SK-N-SH treated with all-trans-retinoic acid at 6 μM for 48 hours (cell line): ENCODE results near the gene MEIS3.

Source experiments
- ATAC-seq: fragments of 200-7000 bp; cut with Tn5 transposase; 3 replicates; pipeline ENCODE4 v1.9.1; 2020; ENCODE audit warnings: mild to moderate bottlenecking, moderate library complexity
- ARNTL ChIP-seq: fragments of 450-650 bp; formaldehyde crosslinking; IDR thresholded peaks from 2 replicates; pipeline ENCODE4 v1.5.0; 2020; ENCODE audit warnings: low read depth, mild to moderate bottlenecking, moderate library complexity, borderline replicate concordance
- BACH2 ChIP-seq: fragments of 250-450 bp; sonication (Bioruptor Pico); IDR thresholded peaks from 2 replicates; pipeline ENCODE4 v1.9.0; 2021; ENCODE audit warnings: mild to moderate bottlenecking, borderline replicate concordance
- CREB5 ChIP-seq: fragments of 250-450 bp; sonication (Bioruptor Pico); IDR thresholded peaks from 2 replicates; pipeline ENCODE4 v1.5.1; 2020; ENCODE audit warnings: low read depth, mild to moderate bottlenecking, moderate library complexity
- CSDC2 ChIP-seq: fragments of 250-450 bp; sonication (Bioruptor Pico); IDR thresholded peaks from 2 replicates; pipeline ENCODE4 v1.5.0; 2020; ENCODE audit warnings: mild to moderate bottlenecking, moderate library complexity
- CSRNP3 ChIP-seq: fragments of 250-450 bp; sonication (Bioruptor Pico); IDR thresholded peaks from 2 replicates; pipeline ENCODE4 v1.5.1; 2021; ENCODE audit warnings: mild to moderate bottlenecking, moderate library complexity
- ESRRG ChIP-seq: fragments of 250-450 bp; sonication (Bioruptor Pico); IDR thresholded peaks from 2 replicates; pipeline ENCODE4 v1.6.1; 2021; ENCODE audit warnings: mild to moderate bottlenecking
- GLIS3 ChIP-seq: fragments of 250-450 bp; sonication (Bioruptor Pico); IDR thresholded peaks from 2 replicates; pipeline ENCODE4 v1.5.0; 2020; ENCODE audit warnings: mild to moderate bottlenecking, moderate library complexity
- OSR1 ChIP-seq: fragments of 250-450 bp; sonication (Bioruptor Pico); IDR thresholded peaks from 2 replicates; pipeline ENCODE4 v1.8.0; 2022; ENCODE audit warnings: moderate library complexity, mild to moderate bottlenecking, inconsistent platforms
- PPARA ChIP-seq: fragments of 250-450 bp; sonication (Bioruptor Pico); IDR thresholded peaks from 2 replicates; pipeline ENCODE4 v1.5.0; 2020; ENCODE audit warnings: mild to moderate bottlenecking, borderline replicate concordance
- SNAI2 ChIP-seq: fragments of 250-450 bp; sonication (Bioruptor Pico); IDR thresholded peaks from 2 replicates; pipeline ENCODE4 v1.5.0; 2020; ENCODE audit warnings: mild to moderate bottlenecking, moderate library complexity
- TCF4 ChIP-seq: fragments of 250-450 bp; sonication (Bioruptor Pico); IDR thresholded peaks from 2 replicates; pipeline ENCODE4 v1.8.0; 2021; ENCODE audit warnings: mild to moderate bottlenecking, moderate library complexity, borderline replicate concordance
- TOX ChIP-seq: fragments of 250-450 bp; sonication (Bioruptor Pico); IDR thresholded peaks from 2 replicates; pipeline ENCODE4 v1.8.0; 2021; ENCODE audit warnings: mild to moderate bottlenecking, moderate library complexity, borderline replicate concordance
- TSHZ2 ChIP-seq: fragments of 250-450 bp; sonication (Bioruptor Pico); IDR thresholded peaks from 2 replicates; pipeline ENCODE4 v1.5.0; 2020; ENCODE audit warnings: mild to moderate bottlenecking, moderate library complexity
- ZC3H10 ChIP-seq: fragments of 250-450 bp; sonication (Bioruptor Pico); IDR thresholded peaks from 2 replicates; pipeline ENCODE4 v1.5.1; 2021; ENCODE audit warnings: mild to moderate bottlenecking, moderate library complexity
- ZFP3 ChIP-seq: fragments of 250-450 bp; sonication (Bioruptor Pico); IDR thresholded peaks from 2 replicates; pipeline ENCODE4 v1.5.0; 2020; ENCODE audit warnings: mild to moderate bottlenecking, moderate library complexity
- ZFP30 ChIP-seq: fragments of 450-650 bp; formaldehyde crosslinking; IDR thresholded peaks from 2 replicates; pipeline ENCODE4 v1.5.0; 2022; ENCODE audit warnings: mild to moderate bottlenecking, moderate library complexity
- ZNF565 ChIP-seq: fragments of 450-650 bp; formaldehyde crosslinking; conservative IDR thresholded peaks from 2 replicates; pipeline ENCODE4 v1.5.0; 2020; ENCODE audit warnings: low read depth, mild to moderate bottlenecking, moderate library complexity
- ZNF70 ChIP-seq: fragments of 450-650 bp; formaldehyde crosslinking; IDR thresholded peaks from 2 replicates; pipeline ENCODE4 v1.5.0; 2020; ENCODE audit warnings: mild to moderate bottlenecking, moderate library complexity
- ZNF8 ChIP-seq: fragments of 450-650 bp; formaldehyde crosslinking; IDR thresholded peaks from 2 replicates; pipeline ENCODE4 v1.5.0; 2020; ENCODE audit warnings: mild to moderate bottlenecking, moderate library complexity
- TF ChIP-seq, protein P1 (sequence below): fragments of 250-450 bp; sonication (Bioruptor Pico); IDR thresholded peaks from 2 replicates; pipeline ENCODE4 v1.8.0; 2020; ENCODE audit warnings: mild to moderate bottlenecking, moderate library complexity, borderline replicate concordance
- TF ChIP-seq, protein P2 (sequence below): fragments of 250-450 bp; sonication (Bioruptor Pico); IDR thresholded peaks from 2 replicates; pipeline ENCODE4 v1.8.0; 2021; ENCODE audit warnings: low read depth, mild to moderate bottlenecking, moderate library complexity, borderline replicate concordance

MEIS3 gene

GRCh38 chr19:47377208-47377701, 42.1 kb downstream of the MEIS3 start:
- no peak for TF ChIP-seq ZNF565
- no peak for TF ChIP-seq ESRRG (CRISPR knock-in tag)
- TF ChIP-seq GLIS3 = no peak
- TF ChIP-seq OSR1 (CRISPR knock-in tag) = no peak
- TF ChIP-seq ZFP30 (CRISPR knock-in tag) = no peak
- no peak for ATAC-seq

GRCh38 chr19:47376589-47377144, 42.7 kb downstream of the MEIS3 start:
- no peak for ATAC-seq

DNA sequence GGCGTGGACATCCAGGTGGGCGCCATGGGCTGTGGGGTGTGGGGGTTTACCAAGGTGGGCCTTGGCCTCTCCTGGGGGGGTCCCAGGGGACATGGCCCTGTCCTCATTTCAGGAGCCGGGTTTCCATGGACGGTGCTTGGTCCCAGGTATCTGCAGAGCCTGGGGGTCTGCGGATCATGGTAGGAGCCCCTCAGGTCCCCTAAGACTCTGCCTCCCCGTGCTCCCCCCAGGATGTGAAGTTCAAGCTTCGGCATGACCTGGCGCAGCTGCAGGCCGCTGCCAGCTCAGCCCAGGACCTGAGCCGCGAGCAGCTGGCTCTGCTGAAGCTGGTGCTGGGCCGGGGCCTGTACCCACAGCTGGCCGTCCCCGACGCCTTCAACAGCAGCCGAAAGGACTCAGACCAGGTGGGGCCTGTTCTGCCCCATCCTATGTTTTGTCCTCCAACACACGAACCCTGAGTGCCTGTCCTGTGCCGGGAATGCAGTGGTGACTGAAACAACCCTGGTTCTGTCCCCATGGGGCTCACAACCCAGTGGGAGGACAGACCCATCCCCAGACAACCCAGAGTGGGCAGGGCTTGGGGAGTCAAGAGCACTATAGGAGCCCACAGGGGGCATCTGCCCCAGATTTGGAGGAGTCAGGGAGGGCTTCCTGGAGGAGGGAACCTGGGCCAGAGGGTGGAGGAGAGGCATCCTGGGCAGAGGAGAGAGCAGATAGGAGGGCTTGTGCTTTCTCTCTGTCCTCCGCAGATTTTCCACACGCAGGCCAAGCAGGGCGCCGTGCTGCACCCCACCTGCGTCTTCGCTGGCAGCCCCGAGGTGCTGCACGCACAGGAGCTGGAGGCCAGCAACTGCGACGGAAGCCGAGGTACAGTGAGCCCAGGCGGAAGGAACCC, 43.4 kb downstream of the MEIS3 start:
- ATAC-seq = no peak
- TF ChIP-seq SNAI2 (no peak), CSRNP3 (CRISPR knock-in tag) (no peak), ZNF70 (CRISPR knock-in tag) (no peak), ZNF565 (no peak), TCF4 (CRISPR knock-in tag) (no peak), ZNF8 (CRISPR knock-in tag) (no peak), PPARA (CRISPR knock-in tag) (no peak), CREB5 (CRISPR knock-in tag) (no peak), OSR1 (CRISPR knock-in tag) (no peak), ZFP3 (CRISPR knock-in tag) (no peak), CSDC2 (CRISPR knock-in tag) (no peak), TSHZ2 (CRISPR knock-in tag) (no peak), TOX (CRISPR knock-in tag) (no peak), BACH2 (CRISPR knock-in tag) (no peak)
- TF ChIP-seq, protein P1, sequence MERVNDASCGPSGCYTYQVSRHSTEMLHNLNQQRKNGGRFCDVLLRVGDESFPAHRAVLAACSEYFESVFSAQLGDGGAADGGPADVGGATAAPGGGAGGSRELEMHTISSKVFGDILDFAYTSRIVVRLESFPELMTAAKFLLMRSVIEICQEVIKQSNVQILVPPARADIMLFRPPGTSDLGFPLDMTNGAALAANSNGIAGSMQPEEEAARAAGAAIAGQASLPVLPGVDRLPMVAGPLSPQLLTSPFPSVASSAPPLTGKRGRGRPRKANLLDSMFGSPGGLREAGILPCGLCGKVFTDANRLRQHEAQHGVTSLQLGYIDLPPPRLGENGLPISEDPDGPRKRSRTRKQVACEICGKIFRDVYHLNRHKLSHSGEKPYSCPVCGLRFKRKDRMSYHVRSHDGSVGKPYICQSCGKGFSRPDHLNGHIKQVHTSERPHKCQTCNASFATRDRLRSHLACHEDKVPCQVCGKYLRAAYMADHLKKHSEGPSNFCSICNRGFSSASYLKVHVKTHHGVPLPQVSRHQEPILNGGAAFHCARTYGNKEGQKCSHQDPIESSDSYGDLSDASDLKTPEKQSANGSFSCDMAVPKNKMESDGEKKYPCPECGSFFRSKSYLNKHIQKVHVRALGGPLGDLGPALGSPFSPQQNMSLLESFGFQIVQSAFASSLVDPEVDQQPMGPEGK = no peak
- TF ChIP-seq, protein P2, sequence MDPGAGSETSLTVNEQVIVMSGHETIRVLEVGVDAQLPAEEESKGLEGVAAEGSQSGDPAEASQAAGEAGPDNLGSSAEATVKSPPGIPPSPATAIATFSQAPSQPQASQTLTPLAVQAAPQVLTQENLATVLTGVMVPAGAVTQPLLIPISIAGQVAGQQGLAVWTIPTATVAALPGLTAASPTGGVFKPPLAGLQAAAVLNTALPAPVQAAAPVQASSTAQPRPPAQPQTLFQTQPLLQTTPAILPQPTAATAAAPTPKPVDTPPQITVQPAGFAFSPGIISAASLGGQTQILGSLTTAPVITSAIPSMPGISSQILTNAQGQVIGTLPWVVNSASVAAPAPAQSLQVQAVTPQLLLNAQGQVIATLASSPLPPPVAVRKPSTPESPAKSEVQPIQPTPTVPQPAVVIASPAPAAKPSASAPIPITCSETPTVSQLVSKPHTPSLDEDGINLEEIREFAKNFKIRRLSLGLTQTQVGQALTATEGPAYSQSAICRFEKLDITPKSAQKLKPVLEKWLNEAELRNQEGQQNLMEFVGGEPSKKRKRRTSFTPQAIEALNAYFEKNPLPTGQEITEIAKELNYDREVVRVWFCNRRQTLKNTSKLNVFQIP (CRISPR knock-in tag) = no peak

More at GRCh38 chr19:47376589-47377144, 42.7 kb downstream of the MEIS3 start:
- no peak for TF ChIP-seq ZC3H10 (CRISPR knock-in tag)
- TF ChIP-seq SNAI2 = no peak
- TF ChIP-seq ZFP30 (CRISPR knock-in tag) = no peak
- TF ChIP-seq TSHZ2 (CRISPR knock-in tag) = no peak
- no peak for TF ChIP-seq GLIS3
- no peak for TF ChIP-seq ARNTL (CRISPR knock-in tag)
- TF ChIP-seq ZFP3 (CRISPR knock-in tag) = no peak
- no peak for TF ChIP-seq TOX (CRISPR knock-in tag)
- TF ChIP-seq OSR1 (CRISPR knock-in tag) = no peak
